COR-L47 (cell line): ENCODE results near the gene PHC2.
"Not testable (repeated sequence)": the region's sequence is repeated elsewhere in the genome, so short reads cannot be mapped to it uniquely, and the experiment has no call there.

ENCODE experiments used
- DNase-seq: peaks from one replicate; lab custom pipeline; 2025; lab: John Stamatoyannopoulos, UW

Gene PHC2

GRCh38 chr1:33310702-33311101, 120.2 kb downstream of the PHC2 start:
- no peak for DNase-seq

DNA sequence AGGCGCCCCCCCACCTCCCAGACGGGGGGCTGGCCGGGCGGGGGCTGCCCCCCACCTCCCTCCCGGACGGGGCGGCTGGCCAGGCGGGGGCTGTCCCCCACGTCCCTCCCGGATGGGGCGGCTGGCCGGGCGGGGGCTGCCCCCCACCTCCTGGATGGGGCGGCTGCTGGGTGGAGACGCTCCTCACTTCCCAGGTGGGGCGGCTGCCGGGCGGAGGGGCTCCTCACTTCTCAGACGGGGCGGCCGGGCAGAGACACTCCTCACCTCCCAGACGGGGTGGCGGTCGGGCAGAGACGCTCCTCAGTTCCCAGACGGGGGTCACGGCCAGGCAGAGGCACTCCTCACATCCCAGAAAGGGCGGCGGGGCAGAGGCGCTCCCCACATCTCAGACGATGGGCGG, 121.5 kb downstream of the PHC2 start:
- not testable (repeated sequence) for DNase-seq

DNA sequence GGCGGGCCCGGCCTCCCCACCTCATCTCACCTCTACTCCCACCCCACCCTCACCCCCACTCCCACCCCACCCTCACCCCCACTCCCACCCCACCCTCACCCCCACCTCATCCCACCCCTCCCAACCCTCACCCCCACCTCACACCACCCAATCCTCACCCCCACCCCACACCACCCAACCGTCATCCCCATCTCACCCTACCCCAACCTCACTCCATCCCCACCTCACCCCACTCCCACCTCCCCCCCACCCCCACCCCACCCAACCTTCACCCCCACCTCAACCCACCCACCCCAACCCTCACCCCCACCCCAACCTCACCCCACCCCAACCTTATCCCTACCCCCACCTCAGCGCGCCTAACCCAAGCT, 123.4 kb downstream of the PHC2 start:
- no peak for DNase-seq

GRCh38 chr1:33306653-33307493, 124.0 kb downstream of the PHC2 start:
- DNase-seq = no peak

DNA sequence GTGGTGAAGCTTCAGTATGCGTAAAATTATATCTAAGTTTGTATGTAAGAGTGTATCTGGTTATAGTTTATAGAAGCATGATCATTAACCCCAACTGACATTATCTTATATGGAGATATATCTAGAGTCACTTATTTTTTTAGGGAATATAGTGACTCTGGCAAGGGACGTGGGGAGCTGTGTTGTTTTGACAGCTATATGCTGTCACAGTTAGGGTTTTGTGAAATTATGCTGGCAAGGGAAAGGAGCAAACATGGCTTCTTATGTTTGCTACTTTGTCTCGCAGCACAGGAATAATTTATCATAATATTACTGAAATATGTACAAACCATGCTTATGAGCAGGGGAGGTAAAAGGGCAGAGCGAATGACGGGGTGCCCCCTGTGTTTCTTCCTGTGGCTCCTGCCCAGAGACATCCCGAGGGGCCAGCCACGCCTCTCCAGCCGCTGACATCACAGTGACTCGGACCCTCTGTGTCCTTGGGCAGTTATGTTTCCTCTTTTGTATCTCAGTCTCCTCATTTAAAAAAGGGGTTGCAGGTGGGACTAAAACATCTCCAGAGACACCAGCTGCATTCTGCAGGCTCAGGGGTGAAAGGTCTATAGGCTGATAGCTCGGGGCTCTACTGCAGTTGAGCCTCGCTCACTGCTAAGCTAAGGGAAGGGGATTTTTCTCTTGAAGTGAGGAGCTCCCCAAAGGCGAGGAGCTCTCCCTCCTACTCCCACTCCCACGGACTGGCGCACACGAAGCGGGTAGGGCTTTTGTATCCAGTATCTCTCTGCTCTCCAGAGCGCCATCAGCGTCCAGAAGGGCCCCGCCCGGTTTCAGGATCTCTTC, 124.9 kb downstream of the PHC2 start:
- DNase-seq = no peak

DNA sequence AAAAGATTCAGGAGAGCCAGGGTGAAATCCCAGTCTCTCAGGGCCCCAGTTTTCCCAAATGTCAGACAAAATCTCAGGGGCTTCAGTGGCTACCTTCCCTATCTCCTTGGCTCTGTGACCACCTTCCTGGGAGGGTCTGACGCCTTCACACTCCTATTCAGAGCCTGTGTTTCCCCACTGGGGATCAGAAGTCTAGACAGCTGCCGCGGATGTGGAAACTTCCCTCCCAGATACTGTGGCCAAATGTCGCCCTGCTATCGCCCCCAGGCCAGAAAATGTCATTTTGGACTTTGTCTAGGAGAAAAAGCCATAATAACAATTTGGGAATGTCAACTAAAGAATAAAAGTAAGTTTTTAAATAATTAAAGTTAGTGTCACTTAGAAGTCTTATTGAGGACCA, 125.9 kb downstream of the PHC2 start:
- no peak for DNase-seq

GRCh38 chr1:33302325-33302724, 128.6 kb downstream of the PHC2 start:
- DNase-seq = no peak

- no peak for DNase-seq
These were observed 129.5 kb downstream of the PHC2 start for GRCh38 chr1:33301273-33301984.

GRCh38 chr1:33300673-33301072, 130.2 kb downstream of the PHC2 start:
- no peak for DNase-seq

- DNase-seq = no peak
These were observed 131.3 kb downstream of the PHC2 start for GRCh38 chr1:33299461-33300155.

- DNase-seq = peak; percentile 38
These were observed 132.1 kb downstream of the PHC2 start for GRCh38 chr1:33298623-33299277.

DNA sequence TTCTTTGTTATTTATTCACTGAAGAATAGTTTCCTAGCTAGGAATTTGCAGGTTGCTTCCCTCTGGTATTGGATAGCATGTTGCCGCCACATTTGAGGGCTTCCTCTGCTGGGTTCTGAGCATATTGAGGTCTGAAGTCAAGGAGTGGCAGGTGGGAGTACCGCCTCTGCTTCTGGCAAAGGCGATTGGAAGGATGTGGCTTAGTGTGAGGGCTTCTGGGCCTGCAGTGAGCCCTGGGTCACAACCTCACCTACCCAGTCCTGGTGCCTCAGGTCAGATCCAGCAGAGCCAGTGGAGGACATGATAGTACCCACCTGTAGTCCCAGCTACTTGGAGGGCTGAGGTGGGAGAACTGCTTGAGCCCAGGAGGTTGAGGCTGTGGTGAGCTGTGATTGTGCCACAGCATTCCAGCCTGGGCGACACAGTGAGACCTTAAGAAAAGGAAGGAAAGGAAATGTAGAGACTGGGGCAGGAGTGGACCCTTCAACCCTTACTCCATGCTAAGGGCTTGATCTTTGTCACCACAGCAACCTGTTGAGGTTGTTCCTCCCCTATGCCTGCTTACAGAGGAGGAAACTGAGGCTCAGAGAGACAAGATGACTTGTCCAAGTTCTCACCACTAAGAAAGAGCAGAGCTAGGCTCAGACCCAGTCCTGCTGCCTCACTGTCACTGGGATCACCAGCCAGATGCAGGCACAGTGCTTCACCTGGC, 132.8 kb downstream of the PHC2 start:
- DNase-seq = no peak

DNA sequence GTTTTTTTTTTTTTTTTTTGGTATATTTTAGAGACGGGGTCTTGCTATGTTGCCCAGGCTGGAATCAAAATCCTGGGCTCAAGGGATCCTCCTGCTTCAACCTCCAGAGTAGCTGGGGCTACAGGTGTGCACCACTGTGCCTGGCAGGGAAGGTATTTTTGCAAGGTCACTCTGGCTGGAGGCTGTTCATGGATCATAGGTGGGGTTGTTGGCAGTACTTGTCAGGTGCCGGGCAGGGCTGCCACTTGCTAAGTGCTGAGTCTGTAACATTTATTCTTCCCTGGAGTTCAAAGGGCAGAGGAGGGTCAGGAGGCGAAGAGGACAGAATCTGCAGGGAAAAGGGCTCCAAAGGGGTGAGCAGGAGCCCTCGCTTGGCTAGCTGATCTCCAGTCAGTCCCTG, 134.1 kb downstream of the PHC2 start:
- no peak for DNase-seq

DNA sequence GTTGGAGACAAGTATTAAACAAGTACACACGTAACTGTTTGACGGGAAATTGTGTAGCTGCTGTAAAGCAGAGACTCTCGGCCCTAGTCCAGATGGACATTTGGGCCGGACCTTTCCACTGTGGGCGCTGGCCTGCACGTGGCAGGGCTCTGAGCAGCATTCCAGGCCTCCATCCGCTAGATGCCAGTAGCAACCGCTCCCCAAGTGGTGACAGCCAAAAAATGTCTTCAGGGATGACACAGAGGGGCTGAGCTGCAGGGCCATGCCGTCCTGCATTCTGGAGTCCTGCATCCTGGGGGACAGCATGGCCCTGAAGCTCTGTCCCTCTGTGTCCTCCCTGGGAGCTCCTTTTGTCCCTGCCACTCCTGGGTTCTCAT, 134.8 kb downstream of the PHC2 start:
- no peak for DNase-seq

- DNase-seq = peak; percentile 70
These were observed 135.3 kb downstream of the PHC2 start for GRCh38 chr1:33295450-33296081.

- DNase-seq = no peak
These were observed 135.9 kb downstream of the PHC2 start for GRCh38 chr1:33295023-33295422.

DNA sequence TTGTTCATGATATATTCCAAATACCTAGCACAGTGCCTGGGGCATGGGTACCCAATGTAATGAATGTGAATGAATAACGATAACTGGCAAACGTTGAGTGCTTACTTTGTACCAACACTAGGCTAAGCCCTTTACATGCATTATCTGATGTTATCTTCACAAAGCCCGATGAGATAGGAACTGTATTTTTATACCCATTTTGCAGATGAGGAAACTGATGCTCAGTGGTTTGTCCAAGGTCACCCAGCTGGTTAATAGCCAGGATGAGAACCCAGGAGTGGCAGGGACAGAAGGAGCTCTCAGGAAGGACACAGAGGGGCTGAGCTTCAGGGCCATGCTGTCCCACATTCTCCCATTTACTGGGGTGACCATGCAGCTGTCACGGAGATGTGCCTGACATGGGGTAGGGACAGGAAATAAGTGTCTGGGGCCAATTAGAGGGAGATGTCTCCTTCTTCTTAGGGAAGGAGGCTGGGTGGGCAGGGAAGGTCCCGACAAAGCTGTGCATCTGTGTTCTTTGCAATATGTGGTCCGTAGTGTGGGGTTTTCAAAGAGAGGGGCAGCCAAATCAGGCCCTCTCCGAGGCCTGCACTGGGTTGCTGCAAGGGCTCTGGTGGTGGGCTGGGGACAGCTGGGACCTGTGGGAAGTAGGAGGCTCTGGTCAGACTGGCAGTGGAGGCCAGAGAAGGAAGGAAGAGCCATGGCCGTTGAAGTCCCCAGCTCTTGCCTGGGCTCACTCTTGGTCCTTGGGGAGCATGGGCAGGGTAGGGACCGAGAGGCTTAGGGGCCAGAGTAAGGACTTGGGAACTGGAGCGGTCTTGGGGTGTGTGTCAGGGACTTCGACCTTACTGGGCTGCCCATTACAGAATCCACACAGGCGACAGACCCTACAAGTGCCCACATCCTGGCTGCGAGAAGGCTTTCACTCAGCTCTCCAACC, 136.6 kb downstream of the PHC2 start:
- no peak for DNase-seq

DNA sequence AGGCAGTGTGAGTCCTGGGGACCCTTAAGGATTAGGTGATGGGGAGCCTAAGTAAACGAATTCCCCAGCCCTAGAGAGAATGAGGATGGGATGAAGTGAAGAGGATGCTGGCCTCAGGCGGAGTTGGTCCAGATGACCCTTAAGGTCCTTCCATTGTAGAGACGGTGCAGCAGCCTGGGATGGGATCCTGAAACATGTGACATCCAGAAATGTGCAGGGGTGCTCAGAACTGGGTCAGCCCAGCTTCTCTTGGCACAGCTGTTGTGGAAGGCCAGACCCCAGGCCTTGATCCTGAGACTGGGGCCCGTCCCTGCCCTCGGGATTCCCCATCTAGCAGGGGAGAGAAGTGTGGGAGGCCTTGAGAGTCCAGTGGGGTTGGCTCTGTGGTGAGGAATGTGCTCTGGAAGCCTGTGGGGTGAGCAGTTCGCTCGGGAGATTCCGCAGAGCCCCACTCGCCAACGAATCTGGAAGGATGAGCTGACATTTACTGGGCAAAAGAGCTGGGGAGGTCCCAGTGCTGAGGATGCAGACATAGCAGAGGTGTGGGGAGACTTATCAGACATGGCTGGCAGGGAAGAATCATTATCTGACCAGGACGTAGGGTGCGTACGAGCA, 138.1 kb downstream of the PHC2 start:
- no peak for DNase-seq

DNA sequence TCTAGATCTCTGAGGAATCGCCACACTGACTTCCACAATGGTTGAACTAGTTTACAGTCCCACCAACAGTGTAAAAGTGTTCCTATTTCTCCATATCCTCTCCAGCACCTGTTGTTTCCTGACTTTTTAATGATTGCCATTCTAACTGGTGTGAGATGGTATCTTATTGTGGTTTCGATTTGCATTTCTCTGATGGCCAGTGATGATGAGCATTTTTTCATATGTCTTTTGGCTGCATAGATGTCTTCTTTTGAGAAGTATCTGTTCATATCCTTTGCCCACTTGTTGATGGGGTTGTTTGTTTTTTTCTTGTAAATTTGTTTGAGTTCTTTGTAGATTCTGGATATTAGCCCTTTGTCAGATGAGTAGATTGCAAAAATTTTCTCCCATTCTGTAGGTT, 140.3 kb downstream of the PHC2 start:
- not testable (repeated sequence) for DNase-seq
